Activated naive CD8-positive, alpha-beta T cell (primary cell): ENCODE data around the gene STOX1.
A peak's percentile ranks its signal among the peaks of the same experiment; 100 is the strongest.
"Not testable (repeated sequence)": the region's sequence is repeated elsewhere in the genome, so short reads cannot be mapped to it uniquely, and the experiment has no call there.

Source experiments
- H3K27ac Mint-ChIP-seq: one replicate; pipeline ENCODE4 v1.8.0; 2021; ENCODE audit warnings: mixed read lengths
- H3K27me3 Mint-ChIP-seq: one replicate; pipeline ENCODE4 v1.8.0; 2021; ENCODE audit warnings: mixed read lengths
- H3K36me3 Mint-ChIP-seq: one replicate; pipeline ENCODE4 v1.8.0; 2021; ENCODE audit warnings: mixed read lengths
- H3K4me1 Mint-ChIP-seq: one replicate; pipeline ENCODE4 v1.8.0; 2021; ENCODE audit warnings: low read depth, mixed read lengths
- H3K4me3 Mint-ChIP-seq: one replicate; pipeline ENCODE4 v1.8.0; 2021; ENCODE audit warnings: mild to moderate bottlenecking, mixed read lengths
- H3K9me3 Mint-ChIP-seq: one replicate; pipeline ENCODE4 v1.8.0; 2021; ENCODE audit warnings: low read depth, mixed read lengths

STOX1 gene

DNA sequence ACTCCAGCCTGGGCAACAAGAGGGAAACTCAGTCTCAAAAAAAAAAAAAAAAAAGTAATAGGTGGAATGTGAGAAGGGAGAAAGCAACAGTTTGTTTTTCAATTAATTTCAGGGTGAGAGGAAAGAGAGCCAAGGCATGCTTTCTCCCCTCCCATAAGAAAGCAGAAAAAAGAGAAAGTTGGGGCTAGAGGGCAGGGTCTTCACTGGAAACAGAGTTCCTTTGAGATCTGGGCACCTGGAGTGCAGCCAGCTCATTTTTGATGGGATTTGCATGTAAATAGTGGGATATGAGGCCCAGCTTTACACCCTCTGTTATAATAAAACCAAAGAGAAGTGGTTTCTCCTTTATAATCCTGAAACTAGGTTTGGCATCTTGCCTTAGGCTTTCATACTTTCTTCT, 13.8 kb upstream of the STOX1 start:
- Mint-ChIP-seq H3K9me3 (no peaks in the 10 kb centered on the region), H3K27ac (no peak overlapping the region), H3K4me1 (no peaks in the 10 kb centered on the region), H3K4me3 (no peak overlapping the region), H3K36me3 (no peaks in the 10 kb centered on the region), H3K27me3 (no peaks in the 10 kb centered on the region)

DNA sequence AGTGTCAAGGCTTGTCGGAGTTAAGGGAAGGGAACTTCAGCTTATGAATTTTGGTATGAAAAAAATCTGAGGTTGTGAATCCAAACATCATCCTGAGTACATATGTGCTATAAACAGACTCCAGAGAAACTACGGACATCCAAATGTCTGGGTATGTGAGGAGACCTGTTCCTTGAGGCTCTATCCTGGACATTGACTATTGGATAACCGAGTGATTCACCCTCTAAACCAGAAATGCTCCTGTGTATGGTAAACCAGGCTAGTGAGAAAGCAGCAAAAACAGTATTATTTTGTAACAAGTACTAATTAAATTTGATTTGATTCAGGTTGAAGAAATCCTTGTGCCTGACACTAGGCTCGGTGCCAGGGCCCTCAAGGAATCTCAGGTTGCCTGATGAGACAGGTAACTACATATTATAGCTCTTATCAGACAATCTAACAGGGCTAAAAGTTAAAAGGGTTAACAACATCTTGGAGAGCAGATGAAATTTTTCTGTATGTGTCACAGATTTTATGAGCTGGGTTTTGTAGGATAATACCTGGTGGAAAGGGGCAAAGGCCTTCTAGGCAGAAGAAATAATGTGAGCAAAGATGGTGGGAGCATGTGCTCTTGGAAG, 10.4 kb upstream of the STOX1 start:
- H3K27me3 Mint-ChIP-seq = no peaks in the 10 kb centered on the region
- H3K27ac Mint-ChIP-seq = no peak overlapping the region
- no peak overlapping the region for H3K4me3 Mint-ChIP-seq
- H3K36me3 Mint-ChIP-seq = no peaks in the 10 kb centered on the region
- H3K9me3 Mint-ChIP-seq = no peaks in the 10 kb centered on the region
- H3K4me1 Mint-ChIP-seq = no peaks in the 10 kb centered on the region

DNA sequence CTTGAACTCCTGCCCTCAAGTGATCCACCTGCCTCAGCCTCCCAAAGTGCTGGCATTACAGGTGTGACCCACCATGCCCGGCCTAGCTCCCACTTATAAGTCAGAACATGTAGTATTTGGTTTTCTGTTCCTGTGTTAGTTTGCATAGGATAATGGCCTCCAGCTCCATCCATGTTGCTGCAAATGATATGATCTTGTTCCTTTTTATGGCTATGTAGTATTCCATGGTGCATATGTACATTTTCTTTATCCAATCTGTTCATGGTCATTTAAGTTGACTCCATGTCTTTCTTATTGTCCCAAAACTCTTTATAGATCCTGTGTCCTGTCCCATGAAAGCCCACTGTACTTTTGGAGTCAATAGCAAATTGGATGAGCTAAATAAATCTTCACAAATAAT, 7.0 kb upstream of the STOX1 start:
- H3K9me3 Mint-ChIP-seq, H3K27me3 Mint-ChIP-seq, H3K36me3 Mint-ChIP-seq: not testable (repeated sequence)

DNA sequence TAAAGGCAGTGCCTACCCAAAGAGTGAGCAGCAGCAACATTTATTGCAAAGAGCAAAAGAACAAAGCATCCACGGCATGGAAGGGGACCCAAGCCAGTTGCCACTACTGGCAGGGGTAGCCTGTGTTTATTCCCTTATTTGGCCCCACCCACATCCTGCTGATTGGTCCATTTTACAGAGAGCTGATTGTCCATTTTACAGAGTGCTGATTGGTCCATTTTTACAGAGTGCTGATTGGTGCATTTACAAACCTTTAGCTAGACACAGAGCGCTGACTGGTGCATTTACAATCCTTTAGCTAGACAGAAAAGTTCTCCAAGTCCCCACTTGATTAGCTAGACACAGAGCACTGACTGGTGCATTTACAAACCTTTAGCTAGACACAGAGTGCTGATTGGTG, 4.7 kb upstream of the STOX1 start:
- not testable (repeated sequence) for H3K4me3 Mint-ChIP-seq, H3K27me3 Mint-ChIP-seq, H3K27ac Mint-ChIP-seq, H3K4me1 Mint-ChIP-seq, H3K36me3 Mint-ChIP-seq, H3K9me3 Mint-ChIP-seq

More for the DNA sequence above, 7.0 kb upstream of the STOX1 start:
- not testable (repeated sequence) for H3K4me1 Mint-ChIP-seq, H3K27ac Mint-ChIP-seq, H3K4me3 Mint-ChIP-seq

DNA sequence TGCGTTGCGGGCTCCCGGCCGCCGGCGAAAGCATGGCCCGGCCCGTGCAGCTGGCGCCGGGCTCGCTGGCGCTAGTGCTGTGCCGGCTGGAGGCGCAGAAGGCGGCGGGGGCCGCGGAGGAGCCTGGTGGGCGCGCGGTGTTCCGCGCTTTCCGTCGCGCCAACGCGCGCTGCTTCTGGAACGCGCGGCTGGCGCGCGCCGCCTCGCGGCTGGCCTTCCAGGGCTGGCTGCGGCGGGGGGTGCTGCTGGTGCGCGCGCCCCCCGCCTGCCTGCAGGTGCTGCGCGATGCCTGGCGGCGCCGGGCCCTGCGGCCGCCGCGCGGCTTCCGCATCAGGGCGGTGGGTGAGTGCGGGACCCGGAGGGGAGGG, 245 bp downstream of the STOX1 start:
- H3K36me3 Mint-ChIP-seq, H3K27ac Mint-ChIP-seq, H3K4me3 Mint-ChIP-seq, H3K27me3 Mint-ChIP-seq, H3K9me3 Mint-ChIP-seq: not testable (repeated sequence)
- peaks cover 19% of the 10 kb centered on the region for H3K4me1 Mint-ChIP-seq

DNA sequence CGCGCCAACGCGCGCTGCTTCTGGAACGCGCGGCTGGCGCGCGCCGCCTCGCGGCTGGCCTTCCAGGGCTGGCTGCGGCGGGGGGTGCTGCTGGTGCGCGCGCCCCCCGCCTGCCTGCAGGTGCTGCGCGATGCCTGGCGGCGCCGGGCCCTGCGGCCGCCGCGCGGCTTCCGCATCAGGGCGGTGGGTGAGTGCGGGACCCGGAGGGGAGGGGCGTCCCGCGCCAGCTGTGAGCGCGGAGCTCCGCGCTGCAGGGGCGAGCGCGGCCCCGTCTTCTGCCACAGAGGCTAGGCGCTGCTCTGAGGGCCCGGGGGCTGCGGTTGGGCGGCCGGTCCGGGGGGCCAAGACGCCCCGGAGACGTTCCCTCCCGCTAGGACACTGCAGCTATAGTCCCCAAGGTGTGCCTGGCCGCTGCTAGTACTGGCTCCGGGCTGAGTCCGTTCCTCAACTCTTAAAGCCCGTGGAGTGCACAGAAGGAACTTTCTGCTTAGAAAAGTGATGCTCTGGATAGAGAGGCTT, 811 bp downstream of the STOX1 start:
- not testable (repeated sequence) for H3K9me3 Mint-ChIP-seq, H3K27ac Mint-ChIP-seq, H3K36me3 Mint-ChIP-seq, H3K27me3 Mint-ChIP-seq
- Mint-ChIP-seq H3K4me3 (peak overlapping the region; percentile 57), H3K4me1 (peaks cover 19% of the 10 kb centered on the region)

DNA sequence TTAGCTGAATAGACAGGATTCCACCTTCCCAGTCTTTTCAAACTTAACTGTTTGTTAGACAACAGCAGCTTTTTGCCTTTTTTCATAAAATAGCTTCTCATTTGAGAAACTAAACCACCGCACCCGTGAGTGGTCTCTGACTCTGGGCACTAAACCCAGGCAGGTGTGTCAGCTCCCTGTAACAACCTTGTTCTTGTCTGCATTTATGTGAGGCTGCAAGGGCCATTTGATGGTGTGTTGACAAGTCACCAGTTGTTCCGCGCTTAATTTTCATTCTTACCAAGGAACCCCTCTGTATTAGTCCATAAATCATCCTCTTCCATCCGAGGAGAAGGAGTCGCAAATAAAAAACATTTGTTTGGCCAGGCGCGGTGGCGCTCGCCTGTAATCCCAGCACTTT, 1.5 kb downstream of the STOX1 start:
- H3K4me1 Mint-ChIP-seq = peaks cover 19% of the 10 kb centered on the region
- peak overlapping the region; percentile 16 for H3K27ac Mint-ChIP-seq
- peak overlapping the region; percentile 57 for H3K4me3 Mint-ChIP-seq
- H3K36me3 Mint-ChIP-seq = no peaks in the 10 kb centered on the region
- H3K9me3 Mint-ChIP-seq = no peaks in the 10 kb centered on the region
- H3K27me3 Mint-ChIP-seq = no peaks in the 10 kb centered on the region

DNA sequence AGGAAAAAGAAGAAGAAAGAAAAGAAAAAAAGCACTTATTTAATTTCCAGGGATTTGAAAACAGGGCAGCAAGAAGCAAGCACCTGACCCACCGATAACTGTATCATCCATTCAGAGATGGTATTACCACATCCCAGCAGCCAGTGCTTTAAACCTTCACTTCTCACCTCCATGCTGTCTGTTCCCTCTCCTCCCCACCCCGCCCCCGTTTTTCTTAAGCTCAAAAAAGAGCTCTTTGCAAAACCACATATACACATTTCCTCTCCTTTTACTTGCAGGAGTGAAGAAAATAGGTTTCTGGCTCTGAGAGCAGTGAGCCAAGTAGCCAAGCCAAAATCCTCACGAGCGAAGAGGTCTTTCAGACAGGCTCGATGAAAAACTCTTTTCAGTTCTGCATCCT, 2.2 kb downstream of the STOX1 start:
- H3K4me3 Mint-ChIP-seq = peak overlapping the region; percentile 57
- H3K9me3 Mint-ChIP-seq = no peaks in the 10 kb centered on the region
- H3K27me3 Mint-ChIP-seq = no peaks in the 10 kb centered on the region
- H3K36me3 Mint-ChIP-seq = no peaks in the 10 kb centered on the region
- peaks cover 19% of the 10 kb centered on the region for H3K4me1 Mint-ChIP-seq
- no peak overlapping the region for H3K27ac Mint-ChIP-seq

DNA sequence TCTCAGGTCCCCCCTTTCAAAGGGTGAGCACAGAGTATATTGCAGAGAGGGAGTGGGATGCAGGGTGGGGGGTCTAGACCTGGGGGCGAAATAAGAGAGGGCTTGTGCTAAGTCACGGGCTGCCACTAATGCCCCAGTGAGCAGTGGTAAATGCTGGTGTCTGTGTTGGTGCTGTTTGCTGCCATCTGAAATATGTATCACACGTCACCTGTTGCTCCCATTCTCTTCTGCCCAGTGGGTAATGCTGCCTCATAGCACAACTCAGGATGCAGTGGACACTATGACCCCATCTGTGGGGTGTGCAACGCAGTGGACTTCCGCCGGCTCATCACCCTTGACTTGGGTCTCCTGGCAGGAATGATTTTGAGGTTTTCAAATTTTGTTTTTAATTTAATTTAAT, 2.6 kb downstream of the STOX1 start:
- no peak overlapping the region for H3K4me3 Mint-ChIP-seq
- H3K9me3 Mint-ChIP-seq = no peaks in the 10 kb centered on the region
- H3K27ac Mint-ChIP-seq = no peak overlapping the region
- H3K27me3 Mint-ChIP-seq = no peaks in the 10 kb centered on the region
- no peaks in the 10 kb centered on the region for H3K36me3 Mint-ChIP-seq
- H3K4me1 Mint-ChIP-seq = peaks cover 19% of the 10 kb centered on the region

DNA sequence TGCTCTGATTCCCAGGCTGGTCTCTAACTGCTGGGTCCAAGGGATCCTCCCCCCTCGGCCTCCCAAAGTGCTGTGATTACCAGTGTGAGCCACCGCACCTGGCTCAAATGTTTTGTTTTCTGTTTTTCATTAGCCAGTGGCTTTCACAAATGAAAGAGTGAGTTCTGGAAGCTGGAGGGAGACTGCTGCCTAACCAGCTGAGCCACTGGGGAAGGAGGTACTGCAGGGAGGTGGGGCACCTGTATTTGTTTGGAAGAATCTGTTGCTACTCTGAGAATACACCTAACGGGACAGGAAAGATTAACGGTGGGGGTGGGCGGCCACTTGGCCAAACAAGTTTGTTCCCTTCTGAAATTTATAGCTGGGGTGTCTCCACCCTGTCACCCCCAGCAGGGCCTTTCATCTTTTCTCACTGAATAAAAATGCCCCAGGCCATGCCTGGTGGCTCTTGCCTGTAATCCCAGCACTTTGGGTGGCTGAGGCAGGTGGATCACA, 4.7 kb downstream of the STOX1 start:
- no peaks in the 10 kb centered on the region for H3K36me3 Mint-ChIP-seq
- H3K4me1 Mint-ChIP-seq = peaks cover 12% of the 10 kb centered on the region
- no peaks in the 10 kb centered on the region for H3K27me3 Mint-ChIP-seq
- no peaks in the 10 kb centered on the region for H3K9me3 Mint-ChIP-seq
- H3K4me3 Mint-ChIP-seq = no peak overlapping the region
- H3K27ac Mint-ChIP-seq = no peak overlapping the region

DNA sequence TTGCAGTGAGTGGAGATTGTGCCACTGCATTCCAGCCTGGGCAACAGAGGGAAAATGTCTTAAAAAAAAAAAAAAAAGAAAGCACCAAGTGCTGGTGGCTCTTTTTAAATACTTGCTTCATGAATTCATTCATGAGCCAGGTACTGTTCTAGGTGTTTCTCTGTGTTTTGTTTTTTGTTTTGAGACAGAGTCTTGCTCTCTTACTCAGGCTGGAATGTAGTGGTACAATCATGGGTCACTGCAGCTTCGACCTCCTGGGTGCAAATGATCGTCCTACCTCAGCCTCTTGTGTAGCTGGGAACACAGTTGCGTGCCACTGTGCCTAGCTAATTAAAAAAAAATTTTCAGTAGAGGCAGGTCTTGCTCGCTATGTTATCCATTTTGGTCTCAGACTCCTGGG, 5.3 kb downstream of the STOX1 start:
- H3K27ac Mint-ChIP-seq = no peak overlapping the region
- peaks cover 12% of the 10 kb centered on the region for H3K4me1 Mint-ChIP-seq
- no peaks in the 10 kb centered on the region for H3K36me3 Mint-ChIP-seq
- no peak overlapping the region for H3K4me3 Mint-ChIP-seq
- H3K27me3 Mint-ChIP-seq = no peaks in the 10 kb centered on the region
- no peaks in the 10 kb centered on the region for H3K9me3 Mint-ChIP-seq

DNA sequence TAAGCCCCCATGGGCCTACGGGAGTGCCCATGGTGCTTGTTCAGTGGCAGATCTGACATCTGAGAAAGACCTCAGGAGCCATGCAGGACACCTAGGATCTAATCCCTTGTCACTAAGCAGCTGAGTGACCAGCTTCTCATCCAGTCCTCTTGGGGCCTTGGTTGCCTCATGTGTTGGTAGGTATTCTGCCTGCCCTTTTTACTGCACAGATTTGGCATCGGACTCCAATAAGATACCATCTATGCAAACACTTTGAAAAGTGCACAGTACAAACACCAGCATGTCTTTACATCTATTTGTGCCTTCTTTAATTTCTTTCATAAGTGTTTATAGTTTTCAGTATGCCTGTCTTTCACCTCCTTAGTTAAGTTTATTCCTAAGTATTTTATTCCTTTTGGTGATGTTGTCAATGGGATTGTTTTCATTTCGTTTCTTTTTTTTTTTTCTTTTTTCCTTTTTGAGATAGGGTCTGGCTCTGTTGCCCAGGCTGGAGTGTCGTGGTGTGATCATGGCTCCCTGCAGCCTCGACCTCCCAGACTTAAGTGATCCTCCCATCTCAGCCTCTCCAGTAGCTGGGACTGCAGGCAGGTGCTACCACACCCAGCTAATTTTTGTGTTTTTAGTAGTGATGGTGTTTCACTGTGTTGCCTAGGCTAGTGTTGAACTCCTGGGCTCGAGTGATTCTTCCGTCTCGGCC, 10.4 kb downstream of the STOX1 start:
- Mint-ChIP-seq H3K27me3 (no peaks in the 10 kb centered on the region), H3K36me3 (no peaks in the 10 kb centered on the region), H3K4me1 (no peaks in the 10 kb centered on the region), H3K27ac (no peak overlapping the region), H3K9me3 (no peaks in the 10 kb centered on the region), H3K4me3 (no peak overlapping the region)

DNA sequence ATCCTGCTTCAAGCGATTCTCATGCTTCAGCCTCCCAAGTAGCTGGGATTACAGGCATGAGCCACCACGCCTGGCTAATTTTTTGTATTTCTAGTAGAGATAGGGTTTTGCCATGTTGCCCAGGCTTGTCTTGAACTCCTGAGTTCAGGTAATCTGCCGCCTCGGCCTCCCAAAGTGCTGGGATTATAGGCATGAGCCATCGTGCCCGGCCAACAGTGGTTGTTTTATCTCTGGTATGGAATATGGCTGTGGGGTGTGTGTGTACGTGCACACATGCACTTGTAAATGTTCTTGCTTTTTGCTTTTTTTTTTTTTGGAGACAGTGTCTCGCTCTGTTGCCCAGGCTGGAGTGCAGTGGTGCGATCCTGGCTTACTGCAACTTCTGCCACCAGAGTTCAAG, 13.3 kb downstream of the STOX1 start:
- not testable (repeated sequence) for H3K9me3 Mint-ChIP-seq

DNA sequence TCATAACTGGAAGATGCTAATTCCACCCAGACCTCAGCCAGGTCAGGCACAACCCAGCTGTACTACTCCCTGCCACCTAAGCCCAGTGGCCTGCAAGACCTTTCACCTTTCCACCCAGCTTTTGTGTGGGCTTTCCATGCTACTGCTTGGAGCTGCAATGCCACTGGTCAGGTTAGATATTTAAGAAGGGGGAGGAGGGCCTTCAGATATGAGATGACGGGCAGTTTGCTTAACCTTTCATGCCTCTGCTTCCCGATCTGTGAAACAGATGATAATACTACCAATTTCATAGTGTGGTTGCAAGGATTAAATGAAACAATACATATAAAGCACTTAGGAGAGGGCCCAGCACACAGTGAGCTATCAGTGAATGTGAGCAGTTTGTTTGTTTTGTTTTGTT, 20.9 kb downstream of the STOX1 start:
- no peaks in the 10 kb centered on the region for H3K4me1 Mint-ChIP-seq
- H3K4me3 Mint-ChIP-seq = no peak overlapping the region
- H3K27ac Mint-ChIP-seq = no peak overlapping the region
- H3K27me3 Mint-ChIP-seq = no peaks in the 10 kb centered on the region
- no peaks in the 10 kb centered on the region for H3K36me3 Mint-ChIP-seq
- no peaks in the 10 kb centered on the region for H3K9me3 Mint-ChIP-seq

More for the DNA sequence above, 13.3 kb downstream of the STOX1 start:
- not testable (repeated sequence) for H3K36me3 Mint-ChIP-seq, H3K4me3 Mint-ChIP-seq, H3K27me3 Mint-ChIP-seq, H3K4me1 Mint-ChIP-seq, H3K27ac Mint-ChIP-seq

DNA sequence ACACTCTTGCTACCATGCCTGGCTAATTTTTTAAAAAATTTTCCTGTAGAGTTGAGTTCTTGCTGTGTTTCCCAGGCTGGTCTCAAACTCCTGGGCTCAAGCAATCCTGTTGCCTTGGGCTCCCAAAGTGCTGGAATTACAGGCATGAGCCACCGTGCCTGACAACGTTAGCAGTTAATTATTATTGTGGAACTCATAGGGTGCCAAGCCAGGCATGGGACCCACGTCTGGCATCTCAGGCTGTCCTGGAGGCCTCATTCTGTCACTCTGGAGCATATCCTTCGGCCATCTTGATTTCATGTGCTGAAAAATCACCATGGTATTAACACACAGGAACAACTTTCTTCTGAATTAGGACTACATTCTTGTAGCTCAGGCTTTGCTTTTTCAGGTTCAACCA, 21.5 kb downstream of the STOX1 start:
- H3K4me1 Mint-ChIP-seq = no peaks in the 10 kb centered on the region
- H3K4me3 Mint-ChIP-seq = no peak overlapping the region
- H3K36me3 Mint-ChIP-seq = no peaks in the 10 kb centered on the region
- no peaks in the 10 kb centered on the region for H3K27me3 Mint-ChIP-seq
- no peaks in the 10 kb centered on the region for H3K9me3 Mint-ChIP-seq
- H3K27ac Mint-ChIP-seq = no peak overlapping the region

DNA sequence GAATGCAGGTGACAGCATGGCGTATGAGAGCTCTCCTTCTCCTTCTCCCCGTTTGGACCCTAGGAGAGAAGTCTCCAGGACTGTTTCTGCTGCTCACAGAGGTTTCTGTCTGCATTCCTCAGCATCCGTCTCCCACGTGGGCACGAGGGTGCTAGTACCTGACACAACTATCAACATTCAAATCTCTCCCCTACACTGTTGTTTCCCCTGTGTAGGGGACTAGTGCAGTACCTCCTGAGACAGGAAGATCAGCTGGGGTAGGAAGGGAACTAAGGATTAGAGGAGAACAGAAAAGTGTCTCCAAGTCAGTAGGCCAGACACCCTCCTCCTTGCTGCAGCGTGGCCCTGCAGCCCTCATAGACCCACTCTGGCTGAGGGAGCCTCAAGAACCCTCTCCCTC, 29.0 kb downstream of the STOX1 start:
- no peak overlapping the region for H3K4me3 Mint-ChIP-seq
- H3K36me3 Mint-ChIP-seq = peaks cover 13% of the 10 kb centered on the region
- H3K27me3 Mint-ChIP-seq = no peaks in the 10 kb centered on the region
- H3K9me3 Mint-ChIP-seq = peaks cover 11% of the 10 kb centered on the region
- no peaks in the 10 kb centered on the region for H3K4me1 Mint-ChIP-seq
- no peak overlapping the region for H3K27ac Mint-ChIP-seq
